HG02981 (cell line): Measurements from ENCODE around the gene CCR4.
"Not testable (repeated sequence)": the region's sequence is repeated elsewhere in the genome, so short reads cannot be mapped to it uniquely, and the experiment has no call there.

Experiments used
- ATAC-seq: cut with Tn5 transposase; IDR thresholded peaks from one replicate; pipeline ENCODE4 v1.9.1; 2021; ENCODE audit warnings: mild to moderate bottlenecking, moderate library complexity; ENCODE audit not compliant: unreplicated experiment

Gene CCR4

GRCh38 chr3:32951410-32951811, at the start of gene CCR4:
TSS of gene CCR4 (plus strand) at chr3:32951644. CDS start at chr3:32953423, 1,779 bp downstream.
- ATAC-seq = no peak

- peak; percentile 82 for ATAC-seq
Measured at GRCh38 chr3:32902887-32903371, 48.5 kb upstream of the CCR4 start.

DNA sequence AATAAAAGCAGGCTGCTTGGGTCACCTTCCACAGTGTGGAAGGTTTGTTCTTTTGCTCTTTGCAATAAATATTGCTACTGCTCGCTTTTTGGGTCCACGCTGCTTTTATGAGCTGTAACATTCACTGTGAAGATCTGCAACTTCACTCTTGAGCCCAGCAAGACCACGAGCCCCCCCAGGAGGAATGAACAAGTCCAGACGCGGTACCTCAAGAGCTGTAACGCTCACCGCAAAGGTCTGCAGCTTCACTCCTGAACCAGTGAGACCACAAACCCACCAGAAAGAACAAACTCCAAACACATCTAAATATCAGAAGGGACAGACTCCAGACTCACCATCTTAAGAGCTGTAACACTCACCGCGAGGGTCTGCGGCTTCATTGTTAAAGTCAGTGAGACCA, 47.5 kb upstream of the CCR4 start:
- no peak for ATAC-seq

GRCh38 chr3:32909999-32910398, 41.4 kb upstream of the CCR4 start:
- ATAC-seq = no peak

GRCh38 chr3:32910954-32911353, 40.5 kb upstream of the CCR4 start:
- ATAC-seq = no peak

- ATAC-seq = no peak
Measured at GRCh38 chr3:32912046-32912445, 39.4 kb upstream of the CCR4 start.

DNA sequence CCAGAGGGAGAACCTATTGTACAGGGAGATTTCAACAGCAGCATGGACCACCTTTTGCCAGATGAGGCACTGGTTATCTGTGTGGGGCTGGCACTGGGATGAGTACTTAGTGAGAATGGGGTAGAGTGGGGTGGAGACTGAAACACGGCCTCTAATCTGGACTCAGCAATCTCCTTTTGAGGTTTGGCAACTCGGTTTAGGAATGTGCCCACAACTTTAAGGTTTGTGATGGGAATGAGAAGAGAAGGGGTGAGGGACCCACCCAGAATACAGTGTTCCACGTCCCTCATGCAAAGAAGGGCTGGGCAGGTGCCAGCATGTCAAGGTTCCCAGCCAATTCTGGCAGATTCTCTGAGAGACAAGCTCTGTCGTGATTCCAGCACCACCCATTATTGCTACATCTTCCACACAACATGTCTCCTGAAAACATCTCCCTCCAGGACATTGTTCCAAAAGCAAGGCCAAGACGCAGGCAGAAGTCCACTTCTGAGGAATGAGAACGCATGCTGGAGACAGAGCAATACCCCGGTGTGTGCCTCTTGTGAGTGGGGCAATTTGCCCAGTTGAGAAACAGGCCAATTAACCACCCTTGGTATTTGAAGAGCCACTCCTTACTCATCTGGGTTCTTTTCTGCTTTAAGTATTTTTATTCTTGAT, 37.5 kb upstream of the CCR4 start:
- ATAC-seq = no peak

- ATAC-seq = no peak
Measured at GRCh38 chr3:32919920-32920319, 31.5 kb upstream of the CCR4 start.

- ATAC-seq = no peak
Measured at GRCh38 chr3:32922078-32922477, 29.4 kb upstream of the CCR4 start.

GRCh38 chr3:32930161-32930560, 21.3 kb upstream of the CCR4 start:
- ATAC-seq = no peak

DNA sequence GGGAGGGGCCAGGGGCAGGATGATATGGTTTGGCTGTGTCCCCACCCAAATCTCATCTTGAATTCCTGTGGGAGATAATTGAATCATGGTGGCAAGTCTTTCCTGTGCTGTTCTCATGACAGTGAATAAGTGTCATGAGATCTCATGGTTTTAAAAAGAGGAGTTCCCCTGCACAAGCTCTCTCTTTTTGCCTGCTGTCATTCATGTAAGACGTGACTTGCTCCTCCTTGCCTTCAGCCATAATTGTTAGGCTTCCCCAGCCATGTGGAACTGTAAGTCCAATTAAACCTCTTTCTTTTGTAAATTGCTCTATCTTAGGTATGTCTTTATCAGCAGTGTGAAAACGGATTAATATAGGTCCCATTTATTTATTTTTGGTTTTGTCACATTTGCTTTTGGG, 20.2 kb upstream of the CCR4 start:
- not testable (repeated sequence) for ATAC-seq

DNA sequence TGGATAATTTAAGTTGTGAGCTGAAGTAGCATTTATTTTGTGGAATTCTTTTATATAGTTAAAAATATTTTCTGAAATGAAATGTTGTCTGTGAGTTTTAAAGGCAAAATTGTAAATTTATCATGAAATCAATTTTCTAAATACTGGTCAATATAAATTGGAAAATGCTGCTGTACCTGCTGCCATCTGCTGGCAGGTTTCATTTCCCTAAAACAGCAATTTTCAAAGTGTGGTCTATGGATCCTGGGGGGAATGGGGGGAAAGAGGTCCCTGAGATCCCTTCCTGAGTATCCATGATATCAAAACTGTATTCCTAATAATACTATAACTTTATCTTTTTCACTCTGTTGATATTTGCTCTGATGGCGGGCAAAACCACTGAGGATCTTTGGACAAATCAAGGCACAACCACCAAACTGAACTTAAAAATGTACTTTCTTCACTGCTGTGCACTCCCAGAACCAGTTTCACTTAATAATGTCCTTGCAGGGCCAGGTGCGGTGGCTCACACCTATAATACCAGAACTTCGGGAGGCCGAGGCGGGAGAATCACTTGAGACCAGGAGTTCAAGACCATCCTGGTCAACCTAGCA, 17.2 kb upstream of the CCR4 start:
- no peak for ATAC-seq

GRCh38 chr3:32937331-32937730, 14.1 kb upstream of the CCR4 start:
- ATAC-seq = no peak

- not testable (repeated sequence) for ATAC-seq
Measured at GRCh38 chr3:32939531-32940284, 11.7 kb upstream of the CCR4 start.

DNA sequence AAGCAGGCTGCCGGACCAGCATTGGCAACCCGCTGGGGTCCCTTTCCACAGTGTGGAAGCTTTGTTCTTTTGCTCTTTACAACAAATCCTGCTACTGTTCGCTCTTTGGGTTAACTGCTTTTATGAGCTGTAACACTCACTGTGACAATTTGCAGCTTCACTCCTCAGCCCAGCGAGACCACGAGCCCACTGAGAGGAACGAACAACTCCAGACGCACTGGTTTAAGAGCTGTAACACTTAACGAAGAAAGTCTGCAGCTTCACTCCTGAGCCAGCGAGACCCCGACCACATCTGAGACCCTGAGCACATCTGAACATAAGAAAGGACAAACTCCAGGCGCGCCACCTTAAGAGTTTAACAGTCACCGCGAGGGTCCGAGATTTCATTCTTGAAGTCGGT, 10.7 kb upstream of the CCR4 start:
- ATAC-seq = no peak

DNA sequence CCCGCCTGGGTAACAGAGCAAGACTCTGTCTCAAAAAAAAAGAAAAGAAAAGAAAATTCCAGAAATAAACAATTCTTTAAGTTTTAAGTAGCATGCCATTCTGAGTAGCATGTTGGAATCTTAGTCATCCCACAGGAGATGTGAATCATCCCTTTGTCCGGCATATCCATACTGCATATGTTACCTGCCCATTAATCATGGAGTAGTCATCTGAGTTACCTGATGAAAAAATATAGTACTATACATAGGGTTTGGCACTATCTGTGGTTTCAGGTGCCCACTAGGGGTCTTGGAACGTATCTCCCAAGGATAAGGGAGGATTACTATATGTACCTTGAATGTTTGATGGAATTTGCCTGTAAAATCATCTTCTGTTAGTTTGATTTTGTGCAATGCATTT, 6.3 kb upstream of the CCR4 start:
- no peak for ATAC-seq

DNA sequence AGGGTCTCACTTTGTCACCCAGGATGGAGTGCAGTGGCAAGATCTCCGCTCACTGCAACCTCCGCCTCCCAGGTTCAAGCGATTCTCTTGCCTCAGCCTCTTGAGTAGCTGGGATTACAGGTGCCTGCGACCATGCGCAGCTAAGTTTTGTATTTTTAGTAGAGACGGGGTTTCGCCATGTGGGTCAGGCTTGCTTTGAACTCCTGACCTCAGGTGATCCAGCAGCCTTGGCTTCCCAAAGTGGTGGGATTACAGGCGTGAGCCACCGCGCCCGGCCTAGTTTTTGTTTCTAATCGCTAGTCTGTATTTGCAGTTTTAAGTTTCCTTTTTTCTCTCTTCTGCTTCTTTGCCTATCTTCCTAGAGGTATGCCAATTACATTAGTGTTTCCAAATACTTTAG, 5.8 kb upstream of the CCR4 start:
- ATAC-seq = not testable (repeated sequence)

GRCh38 chr3:32946973-32947788, 4.3 kb upstream of the CCR4 start:
- peak; percentile 15 for ATAC-seq

- peak; percentile 86 for ATAC-seq
Measured at GRCh38 chr3:32947789-32948238, 3.6 kb upstream of the CCR4 start.

- ATAC-seq = no peak
Measured at GRCh38 chr3:32948625-32949445, 2.6 kb upstream of the CCR4 start.
